Femur (tissue), 1 donor: ENCODE measurements around the gene ZNF385C.
A peak's percentile ranks its signal among the peaks of the same experiment; 100 is the strongest.
"Not testable (repeated sequence)": the region's sequence is repeated elsewhere in the genome, so short reads cannot be mapped to it uniquely, and the experiment has no call there.

Experiments used
- DNase-seq: peaks from one replicate; pipeline ENCODE4 v3.0.0-alpha.2; 2017

ZNF385C gene

GRCh38 chr17:42042598-42043319 lies 55.5 kb downstream of the ZNF385C start:
- DNase-seq = no peak

- DNase-seq = no peak
These were observed 56.7 kb downstream of the ZNF385C start for GRCh38 chr17:42041619-42042018.

GRCh38 chr17:42040818-42041217 lies 57.5 kb downstream of the ZNF385C start:
- no peak for DNase-seq

- DNase-seq = no peak
These were observed 58.2 kb downstream of the ZNF385C start for GRCh38 chr17:42039794-42040763.

- no peak for DNase-seq
These were observed 59.9 kb downstream of the ZNF385C start for GRCh38 chr17:42038221-42038973.

GRCh38 chr17:42034059-42034458 lies 64.2 kb downstream of the ZNF385C start:
- DNase-seq = no peak

- no peak for DNase-seq
These were observed 66.7 kb downstream of the ZNF385C start for GRCh38 chr17:42031584-42031983.

- DNase-seq = no peak
These were observed 69.5 kb downstream of the ZNF385C start for GRCh38 chr17:42028791-42029127.

GRCh38 chr17:42027961-42028790 lies 70.1 kb downstream of the ZNF385C start:
- no peak for DNase-seq

- no peak for DNase-seq
These were observed 70.7 kb downstream of the ZNF385C start for GRCh38 chr17:42027590-42027889.

GRCh38 chr17:42026857-42027589 lies 71.2 kb downstream of the ZNF385C start:
- DNase-seq = no peak

GRCh38 chr17:42025936-42026335 lies 72.3 kb downstream of the ZNF385C start:
- no peak for DNase-seq

- DNase-seq = no peak
These were observed 73.1 kb downstream of the ZNF385C start for GRCh38 chr17:42025191-42025579.

GRCh38 chr17:42023524-42024349 lies 74.5 kb downstream of the ZNF385C start:
- no peak for DNase-seq

GRCh38 chr17:42020845-42021244 lies 77.4 kb downstream of the ZNF385C start:
- not testable (repeated sequence) for DNase-seq

- DNase-seq = peak; percentile 96
These were observed 78.5 kb downstream of the ZNF385C start, which contains the start of gene NKIRAS2 for GRCh38 chr17:42019509-42020404. TSS of gene NKIRAS2 (plus strand) at chr17:42020090. CDS start at chr17:42021578, 1,488 bp downstream.

GRCh38 chr17:42018988-42019387 lies 79.3 kb downstream of the ZNF385C start:
- DNase-seq = no peak

- DNase-seq = no peak
These were observed 79.9 kb downstream of the ZNF385C start for GRCh38 chr17:42018339-42018738.

- DNase-seq = no peak
These were observed 80.4 kb downstream of the ZNF385C start for GRCh38 chr17:42017866-42018200.
